ENCODE results near the gene MYO5B.

DNA sequence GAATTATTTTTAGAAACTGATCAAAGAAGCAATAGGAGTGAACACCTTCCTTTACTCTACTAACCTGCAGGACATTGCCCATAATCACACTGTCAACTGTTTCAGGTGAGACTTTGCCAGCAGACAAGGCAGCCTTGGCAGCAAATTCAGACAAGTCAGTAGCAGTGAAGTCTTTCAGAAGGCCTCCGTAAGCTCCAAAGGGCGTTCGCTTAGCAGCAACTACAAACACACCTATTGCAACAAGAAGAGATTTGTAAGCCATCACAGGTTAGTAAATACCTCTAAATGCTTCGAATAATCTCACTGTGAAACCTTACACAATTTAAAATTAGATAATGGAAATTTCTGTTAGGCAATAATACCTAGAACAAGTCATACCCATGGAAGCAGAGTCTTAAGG is 392.3 kb downstream of the MYO5B start:
- TF ChIP-seq CTCF (conservative IDR thresholded peaks at IDR 0.05) (no peak), ZFX (IDR thresholded peaks at IDR 0.05) (no peak)
